ENCODE measurements around the gene ATL2.

GRCh38 chr2:38330754-38331153 lies 46.3 kb downstream of the ATL2 start:
- no peak for TF ChIP-seq POLR2A (IDR thresholded peaks at IDR 0.05)
- TF ChIP-seq, protein P1, sequence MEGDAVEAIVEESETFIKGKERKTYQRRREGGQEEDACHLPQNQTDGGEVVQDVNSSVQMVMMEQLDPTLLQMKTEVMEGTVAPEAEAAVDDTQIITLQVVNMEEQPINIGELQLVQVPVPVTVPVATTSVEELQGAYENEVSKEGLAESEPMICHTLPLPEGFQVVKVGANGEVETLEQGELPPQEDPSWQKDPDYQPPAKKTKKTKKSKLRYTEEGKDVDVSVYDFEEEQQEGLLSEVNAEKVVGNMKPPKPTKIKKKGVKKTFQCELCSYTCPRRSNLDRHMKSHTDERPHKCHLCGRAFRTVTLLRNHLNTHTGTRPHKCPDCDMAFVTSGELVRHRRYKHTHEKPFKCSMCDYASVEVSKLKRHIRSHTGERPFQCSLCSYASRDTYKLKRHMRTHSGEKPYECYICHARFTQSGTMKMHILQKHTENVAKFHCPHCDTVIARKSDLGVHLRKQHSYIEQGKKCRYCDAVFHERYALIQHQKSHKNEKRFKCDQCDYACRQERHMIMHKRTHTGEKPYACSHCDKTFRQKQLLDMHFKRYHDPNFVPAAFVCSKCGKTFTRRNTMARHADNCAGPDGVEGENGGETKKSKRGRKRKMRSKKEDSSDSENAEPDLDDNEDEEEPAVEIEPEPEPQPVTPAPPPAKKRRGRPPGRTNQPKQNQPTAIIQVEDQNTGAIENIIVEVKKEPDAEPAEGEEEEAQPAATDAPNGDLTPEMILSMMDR (IDR thresholded peaks at IDR 0.05): no peak
